MM.1S (cell line): ENCODE data around the gene HOXB6.

Experiments used
- DNase-seq: peaks from one replicate; pipeline ENCODE4 v3.0.0-alpha.2; 2015
- H2AFZ ChIP-seq: fragments of 300-600 bp; sonication (generic); 2 replicates; pipeline ENCODE4 v1.6.0; 2016; ENCODE audit warnings: antibody characterized with exemption, low read length
- H3F3A ChIP-seq: fragments of 300-600 bp; sonication (generic); 2 replicates; pipeline ENCODE4 v1.6.1; 2016; ENCODE audit warnings: mild to moderate bottlenecking, antibody characterized with exemption, low read length, moderate library complexity, mixed read lengths; ENCODE audit not compliant: insufficient read depth
- H3K27ac ChIP-seq: fragments of 300-600 bp; sonication (generic); 2 replicates; pipeline ENCODE4 v1.5.1; 2016; ENCODE audit warnings: mild to moderate bottlenecking, low read length
- H3K27me3 ChIP-seq: fragments of 300-600 bp; sonication (generic); replicated peaks from 2 replicates; pipeline ENCODE4 v1.6.0; 2016; ENCODE audit warnings: low read length; ENCODE audit not compliant: insufficient read depth
- H3K36me3 ChIP-seq: fragments of 300-600 bp; sonication (generic); replicated peaks from 2 replicates; pipeline ENCODE4 v1.6.1; 2016; ENCODE audit warnings: mild to moderate bottlenecking, low read length, mixed read lengths; ENCODE audit not compliant: insufficient read depth
- H3K4me1 ChIP-seq: fragments of 300-600 bp; sonication (generic); 2 replicates; pipeline ENCODE4 v1.6.1; 2016; ENCODE audit warnings: low read length, mixed read lengths
- H3K4me2 ChIP-seq: fragments of 300-600 bp; sonication (generic); 2 replicates; pipeline ENCODE4 v1.6.0; 2016; ENCODE audit warnings: low read depth, low read length
- H3K4me3 ChIP-seq: fragments of 300-600 bp; sonication (generic); 2 replicates; pipeline ENCODE4 v1.5.1; 2016; ENCODE audit warnings: low read length, mixed read lengths
- H3K79me2 ChIP-seq: fragments of 300-600 bp; sonication (generic); 2 replicates; pipeline ENCODE4 v1.6.1; 2016; ENCODE audit warnings: mixed run types, low read length, mixed read lengths
- H3K9ac ChIP-seq: fragments of 300-600 bp; sonication (generic); 2 replicates; pipeline ENCODE4 v1.6.1; 2016; ENCODE audit warnings: low read length, mixed read lengths
- H3K9me2 ChIP-seq: fragments of 300-600 bp; sonication (generic); replicated peaks from 2 replicates; pipeline ENCODE4 v1.6.1; 2016; ENCODE audit warnings: mild to moderate bottlenecking, low read length, mixed read lengths; ENCODE audit not compliant: insufficient read depth
- H3K9me3 ChIP-seq: fragments of 300-600 bp; sonication (generic); replicated peaks from 2 replicates; pipeline ENCODE4 v1.6.1; 2016; ENCODE audit warnings: mild to moderate bottlenecking, low read length, mixed read lengths; ENCODE audit not compliant: insufficient read depth
- H4K20me1 ChIP-seq: fragments of 300-600 bp; sonication (generic); 2 replicates; pipeline ENCODE4 v1.6.1; 2016; ENCODE audit warnings: mild to moderate bottlenecking, low read length, moderate library complexity, mixed read lengths; ENCODE audit not compliant: insufficient read depth
- CTCF ChIP-seq: fragments of 300-600 bp; sonication (generic); IDR thresholded peaks from 2 replicates; pipeline ENCODE4 v1.5.1; 2016; ENCODE audit warnings: antibody characterized with exemption, low read length, mixed read lengths
- EZH2 ChIP-seq: fragments of 300-600 bp; sonication (generic); optimal IDR thresholded peaks from 2 replicates; pipeline ENCODE3; 2017; ENCODE audit warnings: low read depth, mild to moderate bottlenecking, antibody characterized with exemption, low read length, mixed read lengths
- EZH2phosphoT487 ChIP-seq: fragments of 300-600 bp; sonication (generic); IDR thresholded peaks from 2 replicates; pipeline ENCODE4 v1.6.1; 2018; ENCODE audit warnings: antibody characterized with exemption, low read length

Gene HOXB6

DNA sequence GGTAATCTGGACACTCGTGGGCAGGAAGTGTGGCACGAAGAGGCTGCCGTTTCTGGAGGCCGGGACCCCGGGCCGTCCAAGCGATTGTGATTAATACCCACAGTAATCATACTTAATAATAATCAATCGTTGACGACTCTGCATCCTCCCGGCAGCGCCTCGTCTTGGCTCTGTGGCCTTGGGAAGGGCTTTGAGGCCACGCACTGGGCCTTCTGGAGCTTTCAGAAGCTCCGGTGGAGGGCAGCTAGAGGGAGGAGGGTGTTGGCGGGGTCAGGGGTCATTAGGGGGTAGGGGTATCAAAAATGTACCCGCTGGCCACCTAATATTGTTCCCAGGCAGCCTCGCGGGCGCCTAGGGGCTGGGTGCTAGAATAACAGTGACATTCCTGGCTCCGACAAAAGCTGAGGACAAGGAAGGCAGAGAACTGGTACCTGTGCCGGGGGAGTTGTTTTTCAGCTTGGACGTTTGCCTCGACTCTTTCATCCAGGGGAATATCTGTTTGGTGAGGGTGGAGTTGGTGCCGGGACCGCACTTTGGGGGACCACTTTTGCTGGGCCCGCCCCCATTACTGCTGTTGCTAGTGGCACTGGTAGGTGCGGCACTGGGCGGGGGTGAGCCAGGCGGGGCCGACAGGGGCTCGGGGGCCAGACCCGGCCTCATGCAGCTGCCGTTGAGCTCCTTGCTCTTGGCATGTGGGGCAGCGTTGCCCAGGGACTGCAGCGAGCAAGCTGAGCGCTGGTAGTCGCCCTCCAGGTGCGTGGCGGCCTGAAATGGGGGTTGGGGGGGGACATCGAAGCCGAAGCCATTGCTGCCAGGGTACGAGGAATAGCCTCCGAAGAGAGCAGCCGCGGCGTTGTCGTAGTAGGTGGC is 53.0 kb downstream of the HOXB6 start:
- H3K27ac ChIP-seq, result no peak overlapping the region
- no peak overlapping the region for H3K4me3 ChIP-seq
- no peak for TF ChIP-seq CTCF
- TF ChIP-seq EZH2, result no peak
- TF ChIP-seq EZH2phosphoT487, result no peak
- H3K36me3 ChIP-seq, result no peaks in the 10 kb centered on the region
- H3K9me3 ChIP-seq, result no peaks in the 10 kb centered on the region
- no peaks in the 10 kb centered on the region for H3K27me3 ChIP-seq
- H3F3A ChIP-seq, result no peaks in the 10 kb centered on the region
- no peak overlapping the region for H2AFZ ChIP-seq
- no peaks in the 10 kb centered on the region for H3K9me2 ChIP-seq
- H4K20me1 ChIP-seq, result no peaks in the 10 kb centered on the region
- no peak overlapping the region for H3K4me2 ChIP-seq
- DNase-seq, result no peak
- H3K79me2 ChIP-seq, result no peaks in the 10 kb centered on the region
- no peak overlapping the region for H3K9ac ChIP-seq
- H3K4me1 ChIP-seq, result no peaks in the 10 kb centered on the region

- no peak overlapping the region for H3K4me2 ChIP-seq
- H3K4me1 ChIP-seq, result no peaks in the 10 kb centered on the region
- no peaks in the 10 kb centered on the region for H4K20me1 ChIP-seq
- no peak for TF ChIP-seq EZH2phosphoT487
- TF ChIP-seq EZH2, result no peak
- no peak for TF ChIP-seq CTCF
- H3F3A ChIP-seq, result no peaks in the 10 kb centered on the region
- H3K36me3 ChIP-seq, result no peaks in the 10 kb centered on the region
- H3K27me3 ChIP-seq, result no peaks in the 10 kb centered on the region
- DNase-seq, result no peak
- no peak overlapping the region for H3K9ac ChIP-seq
- H3K27ac ChIP-seq, result no peak overlapping the region
- H3K4me3 ChIP-seq, result no peak overlapping the region
- H2AFZ ChIP-seq, result no peak overlapping the region
- no peaks in the 10 kb centered on the region for H3K79me2 ChIP-seq
- no peaks in the 10 kb centered on the region for H3K9me3 ChIP-seq
- H3K9me2 ChIP-seq, result no peaks in the 10 kb centered on the region
These were observed 53.6 kb downstream of the HOXB6 start for GRCh38 chr17:48551214-48551555.

GRCh38 chr17:48550502-48551213 is 54.1 kb downstream of the HOXB6 start:
- no peaks in the 10 kb centered on the region for H3K4me1 ChIP-seq
- H3K27me3 ChIP-seq, result no peaks in the 10 kb centered on the region
- H3K4me2 ChIP-seq, result no peak overlapping the region
- no peak overlapping the region for H3K27ac ChIP-seq
- H3F3A ChIP-seq, result no peaks in the 10 kb centered on the region
- H3K9me2 ChIP-seq, result no peaks in the 10 kb centered on the region
- H3K4me3 ChIP-seq, result no peak overlapping the region
- no peaks in the 10 kb centered on the region for H3K79me2 ChIP-seq
- H4K20me1 ChIP-seq, result no peaks in the 10 kb centered on the region
- no peak for DNase-seq
- H3K36me3 ChIP-seq, result no peaks in the 10 kb centered on the region
- H3K9me3 ChIP-seq, result no peaks in the 10 kb centered on the region
- no peak for TF ChIP-seq CTCF
- no peak for TF ChIP-seq EZH2
- no peak for TF ChIP-seq EZH2phosphoT487
- no peak overlapping the region for H3K9ac ChIP-seq
- no peak overlapping the region for H2AFZ ChIP-seq
